Measurements from ENCODE around the gene PNPLA5. TPM values are rescaled to one million over a fixed set of nuclear protein-coding genes. Genes with fewer than 3 reads are reported as not detected.

Gene PNPLA5
- total RNA-seq, 1 experiment from 2014 or later, result not detected

DNA sequence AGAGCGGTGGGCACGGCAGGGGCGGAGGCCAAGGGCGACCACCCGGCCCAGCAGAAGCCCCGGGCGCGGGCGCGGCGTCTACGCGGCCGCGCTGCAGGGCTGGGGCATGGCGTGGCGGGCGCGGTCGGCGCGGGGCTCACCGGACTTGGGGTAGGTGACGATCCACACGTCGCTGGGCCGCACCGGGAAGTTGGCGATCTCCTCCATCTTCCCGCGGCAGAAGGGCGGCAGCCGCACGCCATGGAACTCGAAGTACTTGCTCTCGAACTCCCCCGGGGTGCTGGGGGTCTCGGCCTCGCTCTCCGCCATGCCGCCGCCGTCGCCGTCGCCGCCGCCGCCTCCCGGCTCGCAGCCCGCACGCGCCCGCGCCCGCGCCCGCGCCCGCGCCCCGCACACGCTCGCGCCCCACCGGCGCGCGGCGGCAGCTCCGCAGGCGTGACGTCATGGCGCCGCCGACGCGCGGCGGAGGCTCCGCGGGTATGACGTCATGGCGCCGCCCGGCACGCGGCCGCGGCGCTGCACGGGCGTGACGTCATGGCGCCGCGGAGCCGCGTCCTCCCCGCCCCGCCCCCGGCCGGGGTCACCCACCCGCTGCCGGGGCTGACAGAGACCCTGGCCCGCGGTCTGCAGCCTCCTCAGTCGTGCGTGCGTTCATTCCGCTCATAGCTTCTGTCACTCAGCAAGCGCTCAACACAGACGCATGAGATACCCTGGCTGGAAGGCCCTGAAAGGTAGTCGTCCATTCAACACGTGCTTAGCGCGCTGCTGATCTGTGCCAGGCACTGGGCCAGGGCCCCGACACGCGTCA lies 29.5 kb downstream of the PNPLA5 start, which contains the start of gene SULT4A1:
Gene SULT4A1, minus strand, starts transcription at position 440 of the 808 bp plus-strand sequence. Its CDS starts 131 bp downstream, at position 309.
- no peaks in the 10 kb centered on the region for H3K79me2 ChIP-seq (ENCODE audit: low read depth)
- H3K4me2 ChIP-seq, result peak within 1 kb of the TSS; percentile 73
- H3K9me3 ChIP-seq (ENCODE audit: insufficient read depth, low read depth), result no peaks in the 10 kb centered on the region
- ChIA-PET CTCF (no interaction called here), POLR2A (ENCODE audit: unreplicated experiment) (interaction anchor here (0.6 kb wide), 1 partner anchor 1174 kb away, joined by 3 read pairs; no protein-coding TSS in a partner anchor)
- no peaks in the 10 kb centered on the region for H3F3A ChIP-seq (ENCODE audit: insufficient read depth, low read depth)
- H3K4me3 ChIP-seq, result peak within 1 kb of the TSS; percentile 46; the same call in 1 of the 2 replicates
- TF ChIP-seq EZH2 (IDR thresholded peaks at IDR 0.05; ENCODE audit: low read depth), result peak; percentile 92
- TF ChIP-seq, protein P1, sequence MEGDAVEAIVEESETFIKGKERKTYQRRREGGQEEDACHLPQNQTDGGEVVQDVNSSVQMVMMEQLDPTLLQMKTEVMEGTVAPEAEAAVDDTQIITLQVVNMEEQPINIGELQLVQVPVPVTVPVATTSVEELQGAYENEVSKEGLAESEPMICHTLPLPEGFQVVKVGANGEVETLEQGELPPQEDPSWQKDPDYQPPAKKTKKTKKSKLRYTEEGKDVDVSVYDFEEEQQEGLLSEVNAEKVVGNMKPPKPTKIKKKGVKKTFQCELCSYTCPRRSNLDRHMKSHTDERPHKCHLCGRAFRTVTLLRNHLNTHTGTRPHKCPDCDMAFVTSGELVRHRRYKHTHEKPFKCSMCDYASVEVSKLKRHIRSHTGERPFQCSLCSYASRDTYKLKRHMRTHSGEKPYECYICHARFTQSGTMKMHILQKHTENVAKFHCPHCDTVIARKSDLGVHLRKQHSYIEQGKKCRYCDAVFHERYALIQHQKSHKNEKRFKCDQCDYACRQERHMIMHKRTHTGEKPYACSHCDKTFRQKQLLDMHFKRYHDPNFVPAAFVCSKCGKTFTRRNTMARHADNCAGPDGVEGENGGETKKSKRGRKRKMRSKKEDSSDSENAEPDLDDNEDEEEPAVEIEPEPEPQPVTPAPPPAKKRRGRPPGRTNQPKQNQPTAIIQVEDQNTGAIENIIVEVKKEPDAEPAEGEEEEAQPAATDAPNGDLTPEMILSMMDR (conservative IDR thresholded peaks at IDR 0.05), result no peak
- no peaks in the 10 kb centered on the region for H3K9me2 ChIP-seq (ENCODE audit: insufficient read depth)
- peaks cover 86% of the 10 kb centered on the region for H3K27me3 ChIP-seq (ENCODE audit: insufficient read depth, low read depth)
- BruUV-seq (replicated peaks), result no TSS peak
- H3K27ac ChIP-seq, result no peak within 1 kb of the TSS
- H3K4me1 ChIP-seq (replicated peaks; ENCODE audit: insufficient read depth), result no peaks in the 10 kb centered on the region; the same call in 1 of the 2 replicates
- H2AFZ ChIP-seq, result no peak within 1 kb of the TSS
- intact Hi-C loops (cut with micrococcal nuclease; ENCODE audit: unreplicated experiment), result no loop called here
- no peaks in the 10 kb centered on the region for H4K20me1 ChIP-seq (ENCODE audit: insufficient read depth)
- DNase-seq, result peak in 1 of 2 experiments; percentile 37
- no peaks in the 10 kb centered on the region for H3K36me3 ChIP-seq (ENCODE audit: low read depth)

DNA sequence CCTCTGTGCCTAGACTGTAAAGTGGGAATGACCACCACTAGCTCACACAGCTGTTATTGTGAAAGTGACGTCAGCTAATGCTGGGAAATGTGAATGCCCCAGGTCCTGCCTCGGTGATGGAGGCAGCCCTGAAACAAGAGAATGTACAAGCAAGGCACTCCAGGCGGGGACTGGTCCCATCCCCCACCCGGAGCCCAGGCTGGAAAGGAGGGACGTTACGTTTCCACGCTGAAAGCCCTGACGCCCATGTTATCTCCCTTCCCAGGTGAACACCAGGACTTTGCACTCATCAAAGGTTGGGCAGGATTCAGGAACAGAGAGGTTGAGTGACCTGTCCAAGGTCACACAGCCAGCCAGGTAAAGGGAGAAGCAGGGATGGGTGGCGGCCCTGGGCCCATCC lies 30.3 kb downstream of the PNPLA5 start:
- H4K20me1 ChIP-seq (ENCODE audit: insufficient read depth), result no peaks in the 10 kb centered on the region
- TF ChIP-seq EZH2 (IDR thresholded peaks at IDR 0.05; ENCODE audit: low read depth), result no peak
- TF ChIP-seq, protein P1 (conservative IDR thresholded peaks at IDR 0.05), result no peak
- no peak overlapping the region for H3K4me2 ChIP-seq
- intact Hi-C loops (cut with micrococcal nuclease; ENCODE audit: unreplicated experiment), result no loop called here
- H3K27ac ChIP-seq, result no peak overlapping the region
- no peaks in the 10 kb centered on the region; the same call in 1 of the 2 replicates for H3K4me1 ChIP-seq (replicated peaks; ENCODE audit: insufficient read depth)
- no peaks in the 10 kb centered on the region for H3K9me2 ChIP-seq (ENCODE audit: insufficient read depth)
- BruUV-seq (replicated peaks), result no TSS peak
- no peak for DNase-seq
- ChIA-PET CTCF (no interaction called here), POLR2A (ENCODE audit: unreplicated experiment) (no interaction called here)
- H3K27me3 ChIP-seq (ENCODE audit: insufficient read depth, low read depth), result peaks cover 89% of the 10 kb centered on the region
- no peaks in the 10 kb centered on the region for H3K36me3 ChIP-seq (ENCODE audit: low read depth)
- H2AFZ ChIP-seq, result no peak overlapping the region
- H3K79me2 ChIP-seq (ENCODE audit: low read depth), result no peaks in the 10 kb centered on the region
- H3K4me3 ChIP-seq, result no peak overlapping the region
- H3F3A ChIP-seq (ENCODE audit: insufficient read depth, low read depth), result no peaks in the 10 kb centered on the region
- H3K9me3 ChIP-seq (ENCODE audit: insufficient read depth, low read depth), result no peaks in the 10 kb centered on the region

DNA sequence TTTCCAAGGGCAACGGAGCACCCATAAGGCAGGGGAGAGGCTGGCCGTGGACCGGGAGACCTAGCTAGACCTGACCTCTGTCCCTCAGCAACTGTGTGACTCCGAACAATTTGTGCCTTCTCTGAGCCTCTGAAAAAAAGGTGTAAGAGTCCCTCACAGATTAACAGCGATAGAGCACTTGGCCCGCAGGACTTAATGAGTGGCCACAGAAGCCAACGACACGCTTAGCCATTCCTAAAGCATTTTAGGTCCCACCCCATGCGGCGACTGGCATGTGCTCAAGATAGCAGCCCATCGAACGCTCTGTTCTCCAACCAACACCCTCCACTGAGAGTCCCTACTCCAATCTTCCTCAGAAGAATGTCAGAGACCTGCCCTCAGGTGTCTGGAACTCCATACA lies 31.0 kb downstream of the PNPLA5 start:
- no peak overlapping the region for H3K4me2 ChIP-seq
- H3K36me3 ChIP-seq (ENCODE audit: low read depth), result no peaks in the 10 kb centered on the region
- H3K27me3 ChIP-seq (ENCODE audit: insufficient read depth, low read depth), result peaks cover 82% of the 10 kb centered on the region
- no peaks in the 10 kb centered on the region; the same call in 1 of the 2 replicates for H3K4me1 ChIP-seq (replicated peaks; ENCODE audit: insufficient read depth)
- intact Hi-C loops (cut with micrococcal nuclease; ENCODE audit: unreplicated experiment), result no loop called here
- no peak for DNase-seq
- H3K27ac ChIP-seq, result no peak overlapping the region
- H3F3A ChIP-seq (ENCODE audit: insufficient read depth, low read depth), result no peaks in the 10 kb centered on the region
- no peaks in the 10 kb centered on the region for H3K9me3 ChIP-seq (ENCODE audit: insufficient read depth, low read depth)
- ChIA-PET POLR2A (ENCODE audit: unreplicated experiment) (no interaction called here), CTCF (no interaction called here)
- no peaks in the 10 kb centered on the region for H3K9me2 ChIP-seq (ENCODE audit: insufficient read depth)
- H2AFZ ChIP-seq, result no peak overlapping the region
- no peaks in the 10 kb centered on the region for H4K20me1 ChIP-seq (ENCODE audit: insufficient read depth)
- no peaks in the 10 kb centered on the region for H3K79me2 ChIP-seq (ENCODE audit: low read depth)
- TF ChIP-seq, protein P1 (conservative IDR thresholded peaks at IDR 0.05), result no peak
- TF ChIP-seq EZH2 (IDR thresholded peaks at IDR 0.05; ENCODE audit: low read depth), result no peak
- H3K4me3 ChIP-seq, result no peak overlapping the region
- TSS peak; percentile 22 for BruUV-seq (replicated peaks)
